Measurements from ENCODE around the gene APOC4.
"Not testable (repeated sequence)": the region's sequence is repeated elsewhere in the genome, so short reads cannot be mapped to it uniquely, and the experiment has no call there.

The APOC4 gene

DNA sequence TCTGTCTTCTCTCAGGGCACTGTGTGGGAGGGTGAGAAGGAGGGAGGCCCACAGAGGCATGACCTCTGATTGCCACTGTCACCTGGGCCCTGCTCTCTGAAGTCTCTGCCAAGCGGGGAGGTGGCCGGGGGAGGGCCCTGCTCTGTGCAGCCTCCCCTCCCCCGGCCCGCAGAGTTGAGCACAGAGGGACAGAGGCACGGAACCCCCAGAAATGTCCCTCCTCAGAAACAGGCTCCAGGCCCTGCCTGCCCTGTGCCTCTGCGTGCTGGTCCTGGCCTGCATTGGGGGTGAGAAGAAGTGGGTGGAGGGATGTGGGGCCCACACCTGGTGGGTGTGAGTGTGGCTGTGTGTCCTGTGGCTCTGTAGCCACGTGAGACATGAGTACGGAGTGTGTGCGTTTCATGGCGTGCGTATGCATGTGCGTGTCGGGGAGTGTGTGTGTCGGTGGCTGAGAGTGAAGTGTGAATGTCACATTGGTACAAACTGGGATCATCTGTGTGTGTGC, at the start of gene APOC4:
TSS of gene APOC4 (plus strand) at position 171 of the 505 bp plus-strand sequence. CDS start at position 212, 41 bp downstream.
- no peak for DNase-seq

- DNase-seq = no peak
Observed at GRCh38 chr19:44892932-44893331, 49.1 kb upstream of the APOC4 start.

- DNase-seq = no peak
Observed at GRCh38 chr19:44893332-44894051, 48.5 kb upstream of the APOC4 start.

DNA sequence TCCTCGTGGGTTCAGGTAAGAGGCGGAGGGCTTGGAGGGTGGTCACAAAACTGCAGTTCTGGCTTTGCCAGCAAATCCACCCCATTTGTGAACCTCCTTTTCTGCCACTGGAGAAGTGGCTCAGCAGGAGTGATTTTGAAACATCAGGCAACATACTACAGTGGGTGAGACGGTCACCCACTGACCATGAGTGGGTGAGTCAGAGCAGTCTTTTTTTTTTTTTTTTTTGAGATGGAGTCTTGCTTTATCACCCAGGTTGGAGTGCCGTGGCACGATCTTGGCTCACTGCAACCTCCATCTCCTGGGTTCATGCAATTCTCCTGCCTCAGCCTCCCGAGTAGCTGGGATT, 48.0 kb upstream of the APOC4 start:
- no peak for DNase-seq

GRCh38 chr19:44894946-44895345, 47.1 kb upstream of the APOC4 start:
- DNase-seq = no peak

GRCh38 chr19:44897835-44898234, 44.2 kb upstream of the APOC4 start:
- no peak for DNase-seq

DNA sequence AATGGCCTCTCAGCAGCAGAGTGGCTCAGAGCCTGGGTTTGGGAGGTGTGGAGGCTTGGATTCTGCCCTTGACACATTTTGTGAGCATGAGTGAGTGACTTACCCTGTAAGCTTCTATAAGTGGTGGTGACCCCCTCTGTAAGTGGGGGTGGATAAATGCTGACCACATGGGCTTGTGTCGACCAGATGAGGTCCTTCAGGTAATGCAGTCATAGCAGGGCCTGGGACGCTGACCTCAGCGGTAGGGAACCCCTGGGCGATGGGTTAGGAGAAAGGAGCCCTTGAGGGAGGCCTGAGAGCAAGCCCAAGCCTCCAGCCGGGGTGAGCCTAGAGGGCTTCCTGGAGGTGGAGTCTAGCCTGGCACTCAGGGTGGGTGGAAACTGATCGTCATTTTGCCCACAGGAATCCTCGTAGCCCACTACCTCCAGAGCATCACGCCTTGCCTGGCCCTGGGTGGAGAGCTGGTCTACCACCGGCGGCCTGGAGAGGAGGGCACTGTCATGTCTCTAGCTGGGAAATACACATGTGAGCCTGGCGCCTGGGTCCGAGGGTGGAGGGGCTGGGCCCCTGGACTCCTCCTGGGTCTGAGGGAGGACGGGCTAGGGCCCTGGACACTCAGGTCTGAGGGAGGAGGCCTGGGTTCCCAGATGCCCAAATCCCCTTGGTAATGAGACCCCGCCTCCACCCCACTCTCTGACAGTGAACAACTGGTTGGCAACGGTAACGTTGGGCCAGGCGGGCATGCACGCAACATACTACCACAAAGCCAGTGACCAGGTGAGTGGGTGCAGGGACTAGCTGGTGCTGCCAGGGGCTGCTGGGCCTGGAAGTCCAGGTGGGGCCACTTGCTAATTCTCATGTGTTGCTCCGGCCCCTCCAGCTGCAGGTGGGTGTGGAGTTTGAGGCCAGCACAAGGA, 41.5 kb upstream of the APOC4 start:
- no peak for DNase-seq

GRCh38 chr19:44903216-44903601, 38.8 kb upstream of the APOC4 start:
- DNase-seq = no peak

GRCh38 chr19:44903602-44904425, 38.2 kb upstream of the APOC4 start:
- DNase-seq = peak; percentile 54

- DNase-seq = peak; percentile 36
Observed at GRCh38 chr19:44904426-44904994, 37.5 kb upstream of the APOC4 start.

DNA sequence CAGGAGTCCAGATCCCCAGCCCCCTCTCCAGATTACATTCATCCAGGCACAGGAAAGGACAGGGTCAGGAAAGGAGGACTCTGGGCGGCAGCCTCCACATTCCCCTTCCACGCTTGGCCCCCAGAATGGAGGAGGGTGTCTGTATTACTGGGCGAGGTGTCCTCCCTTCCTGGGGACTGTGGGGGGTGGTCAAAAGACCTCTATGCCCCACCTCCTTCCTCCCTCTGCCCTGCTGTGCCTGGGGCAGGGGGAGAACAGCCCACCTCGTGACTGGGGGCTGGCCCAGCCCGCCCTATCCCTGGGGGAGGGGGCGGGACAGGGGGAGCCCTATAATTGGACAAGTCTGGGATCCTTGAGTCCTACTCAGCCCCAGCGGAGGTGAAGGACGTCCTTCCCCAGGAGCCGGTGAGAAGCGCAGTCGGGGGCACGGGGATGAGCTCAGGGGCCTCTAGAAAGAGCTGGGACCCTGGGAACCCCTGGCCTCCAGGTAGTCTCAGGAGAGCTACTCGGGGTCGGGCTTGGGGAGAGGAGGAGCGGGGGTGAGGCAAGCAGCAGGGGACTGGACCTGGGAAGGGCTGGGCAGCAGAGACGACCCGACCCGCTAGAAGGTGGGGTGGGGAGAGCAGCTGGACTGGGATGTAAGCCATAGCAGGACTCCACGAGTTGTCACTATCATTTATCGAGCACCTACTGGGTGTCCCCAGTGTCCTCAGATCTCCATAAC, 36.4 kb upstream of the APOC4 start, which contains the start of gene APOE:
TSS of gene APOE (plus strand) at position 360 of the 724 bp plus-strand sequence. CDS start 829 bp downstream, outside the sequence.
- DNase-seq = peak; percentile 40

DNA sequence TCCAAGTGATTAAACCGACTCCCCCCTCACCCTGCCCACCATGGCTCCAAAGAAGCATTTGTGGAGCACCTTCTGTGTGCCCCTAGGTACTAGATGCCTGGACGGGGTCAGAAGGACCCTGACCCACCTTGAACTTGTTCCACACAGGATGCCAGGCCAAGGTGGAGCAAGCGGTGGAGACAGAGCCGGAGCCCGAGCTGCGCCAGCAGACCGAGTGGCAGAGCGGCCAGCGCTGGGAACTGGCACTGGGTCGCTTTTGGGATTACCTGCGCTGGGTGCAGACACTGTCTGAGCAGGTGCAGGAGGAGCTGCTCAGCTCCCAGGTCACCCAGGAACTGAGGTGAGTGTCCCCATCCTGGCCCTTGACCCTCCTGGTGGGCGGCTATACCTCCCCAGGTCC, 34.4 kb upstream of the APOC4 start:
- no peak for DNase-seq

DNA sequence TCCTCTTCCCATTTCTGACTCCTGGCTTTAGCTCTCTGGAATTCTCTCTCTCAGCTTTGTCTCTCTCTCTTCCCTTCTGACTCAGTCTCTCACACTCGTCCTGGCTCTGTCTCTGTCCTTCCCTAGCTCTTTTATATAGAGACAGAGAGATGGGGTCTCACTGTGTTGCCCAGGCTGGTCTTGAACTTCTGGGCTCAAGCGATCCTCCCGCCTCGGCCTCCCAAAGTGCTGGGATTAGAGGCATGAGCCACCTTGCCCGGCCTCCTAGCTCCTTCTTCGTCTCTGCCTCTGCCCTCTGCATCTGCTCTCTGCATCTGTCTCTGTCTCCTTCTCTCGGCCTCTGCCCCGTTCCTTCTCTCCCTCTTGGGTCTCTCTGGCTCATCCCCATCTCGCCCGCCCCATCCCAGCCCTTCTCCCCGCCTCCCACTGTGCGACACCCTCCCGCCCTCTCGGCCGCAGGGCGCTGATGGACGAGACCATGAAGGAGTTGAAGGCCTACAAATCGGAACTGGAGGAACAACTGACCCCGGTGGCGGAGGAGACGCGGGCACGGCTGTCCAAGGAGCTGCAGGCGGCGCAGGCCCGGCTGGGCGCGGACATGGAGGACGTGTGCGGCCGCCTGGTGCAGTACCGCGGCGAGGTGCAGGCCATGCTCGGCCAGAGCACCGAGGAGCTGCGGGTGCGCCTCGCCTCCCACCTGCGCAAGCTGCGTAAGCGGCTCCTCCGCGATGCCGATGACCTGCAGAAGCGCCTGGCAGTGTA, 33.8 kb upstream of the APOC4 start:
- no peak for DNase-seq

- no peak for DNase-seq
Observed at GRCh38 chr19:44908836-44909261, 33.2 kb upstream of the APOC4 start.

GRCh38 chr19:44909775-44910174, 32.3 kb upstream of the APOC4 start:
- DNase-seq = no peak

- not testable (repeated sequence) for DNase-seq
Observed at GRCh38 chr19:44911896-44912295, 30.1 kb upstream of the APOC4 start.

DNA sequence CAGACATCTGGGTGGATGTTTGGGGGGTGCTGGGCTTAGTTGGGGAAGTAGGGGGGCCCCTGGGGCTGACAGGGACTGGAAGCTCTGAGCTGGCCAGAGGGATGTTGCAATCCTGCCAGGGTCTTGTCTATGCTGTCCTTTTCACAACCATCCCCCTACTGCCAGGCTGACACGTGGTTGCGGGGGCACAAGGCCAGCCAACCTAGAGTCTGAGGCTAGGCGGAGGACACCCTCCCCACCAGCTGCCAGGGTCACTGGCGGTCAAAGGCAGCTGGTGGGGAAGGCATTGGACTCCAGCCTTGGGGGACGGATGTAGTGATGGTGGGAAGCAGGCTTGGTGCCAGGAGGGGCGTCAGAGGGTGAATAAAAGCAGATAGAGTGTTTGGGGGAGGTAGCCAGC, 29.2 kb upstream of the APOC4 start:
- no peak for DNase-seq

GRCh38 chr19:44913512-44914432, 28.3 kb upstream of the APOC4 start:
- DNase-seq = not testable (repeated sequence)

GRCh38 chr19:44914433-44915206, 27.4 kb upstream of the APOC4 start, which contains the start of gene APOC1:
TSS of gene APOC1 (plus strand) at chr19:44914608. CDS start at chr19:44914892, 284 bp downstream.
- DNase-seq = peak; percentile 92
